GM18907 (cell line): ENCODE results near the gene GNL2.

Source experiments
- ATAC-seq: cut with Tn5 transposase; IDR thresholded peaks from one replicate; pipeline ENCODE4 v1.9.1; 2021; ENCODE audit warnings: mild to moderate bottlenecking, moderate library complexity; ENCODE audit not compliant: unreplicated experiment

The GNL2 gene

GRCh38 chr1:37517569-37517968, 78.2 kb downstream of the GNL2 start:
- ATAC-seq = no peak
